DMS 273 treated with DMSO at 0.1 percent for 48 hours (cell line): ENCODE results near the gene CFAP77.
"Not testable (repeated sequence)": the region's sequence is repeated elsewhere in the genome, so short reads cannot be mapped to it uniquely, and the experiment has no call there.

ENCODE experiments used
- DNase-seq: peaks from one replicate; lab custom pipeline; 2025; lab: John Stamatoyannopoulos, UW

CFAP77 gene

GRCh38 chr9:132409828-132410528 is at the start of gene CFAP77:
TSS of gene CFAP77 (plus strand) at chr9:132410211. CDS start at chr9:132410272, 61 bp downstream.
- DNase-seq: no peak

- DNase-seq: no peak
These were observed 45.9 kb upstream of the CFAP77 start for GRCh38 chr9:132364068-132364467.

- DNase-seq: no peak
These were observed 44.0 kb upstream of the CFAP77 start for GRCh38 chr9:132365986-132366385.

GRCh38 chr9:132366481-132366880 is 43.5 kb upstream of the CFAP77 start:
- DNase-seq: no peak

- no peak for DNase-seq
These were observed 42.2 kb upstream of the CFAP77 start for GRCh38 chr9:132367613-132368313.

GRCh38 chr9:132369421-132369820 is 40.6 kb upstream of the CFAP77 start:
- no peak for DNase-seq

- DNase-seq: no peak
These were observed 39.4 kb upstream of the CFAP77 start for GRCh38 chr9:132370592-132370991.

- DNase-seq: no peak
These were observed 37.6 kb upstream of the CFAP77 start for GRCh38 chr9:132372177-132373095.

- DNase-seq: not testable (repeated sequence)
These were observed 32.2 kb upstream of the CFAP77 start for GRCh38 chr9:132377769-132378168.

GRCh38 chr9:132378416-132378815 is 31.6 kb upstream of the CFAP77 start:
- not testable (repeated sequence) for DNase-seq

- DNase-seq: no peak
These were observed 28.0 kb upstream of the CFAP77 start for GRCh38 chr9:132381966-132382541.

GRCh38 chr9:132383462-132383883 is 26.5 kb upstream of the CFAP77 start:
- no peak for DNase-seq

GRCh38 chr9:132384376-132384775 is 25.6 kb upstream of the CFAP77 start:
- DNase-seq: no peak

GRCh38 chr9:132387133-132387532 is 22.9 kb upstream of the CFAP77 start:
- no peak for DNase-seq

GRCh38 chr9:132390966-132391365 is 19.0 kb upstream of the CFAP77 start:
- no peak for DNase-seq

GRCh38 chr9:132391449-132391848 is 18.6 kb upstream of the CFAP77 start:
- no peak for DNase-seq

- DNase-seq: no peak
These were observed 14.5 kb upstream of the CFAP77 start for GRCh38 chr9:132395560-132395959.

- DNase-seq: no peak
These were observed 8.2 kb upstream of the CFAP77 start for GRCh38 chr9:132401824-132402223.

GRCh38 chr9:132404228-132404881 is 5.7 kb upstream of the CFAP77 start:
- no peak for DNase-seq

- DNase-seq: peak; percentile 78
These were observed 3.4 kb upstream of the CFAP77 start, which contains the start of gene TTF1 for GRCh38 chr9:132406554-132407122. TSS of gene TTF1 (minus strand) at chr9:132406840. CDS start at chr9:132402821, 4,019 bp downstream.

GRCh38 chr9:132407196-132407595 is 2.8 kb upstream of the CFAP77 start:
- DNase-seq: no peak
